Superior temporal gyrus (tissue), 1 donor: Measurements from ENCODE around the gene PTPN11.
A peak's percentile ranks its signal among the peaks of the same experiment; 100 is the strongest.
"Not testable (repeated sequence)": the region's sequence is repeated elsewhere in the genome, so short reads cannot be mapped to it uniquely, and the experiment has no call there.

Source experiments
- DNase-seq: peaks from one replicate; pipeline ENCODE4 v3.0.0-alpha.2; 2016; ENCODE audit errors: extremely low spot score

PTPN11 gene

GRCh38 chr12:112418608-112419296 is at the start of gene PTPN11:
Gene PTPN11, plus strand, starts transcription at chr12:112418947. Its CDS starts 165 bp downstream, at chr12:112419112.
- peak; percentile 69 for DNase-seq

GRCh38 chr12:112370199-112370598 is 48.5 kb upstream of the PTPN11 start:
- no peak for DNase-seq

- DNase-seq, result no peak
These were observed 47.8 kb upstream of the PTPN11 start for GRCh38 chr12:112370868-112371510.

GRCh38 chr12:112374166-112374740 is 44.5 kb upstream of the PTPN11 start:
- no peak for DNase-seq

GRCh38 chr12:112375105-112375504 is 43.6 kb upstream of the PTPN11 start:
- DNase-seq, result no peak

GRCh38 chr12:112380663-112381405 is 37.9 kb upstream of the PTPN11 start:
- peak; percentile 54 for DNase-seq

GRCh38 chr12:112381406-112381882 is 37.3 kb upstream of the PTPN11 start:
- DNase-seq, result no peak

GRCh38 chr12:112381883-112382796 is 36.6 kb upstream of the PTPN11 start, which contains the start of gene HECTD4:
Gene HECTD4, minus strand, starts transcription at chr12:112382431. Its CDS starts 303 bp downstream, at chr12:112382128.
- peak; percentile 96 for DNase-seq

- no peak for DNase-seq
These were observed 35.9 kb upstream of the PTPN11 start for GRCh38 chr12:112382866-112383265.

- no peak for DNase-seq
These were observed 32.0 kb upstream of the PTPN11 start for GRCh38 chr12:112386726-112387125.

- DNase-seq, result no peak
These were observed 29.5 kb upstream of the PTPN11 start for GRCh38 chr12:112389228-112389627.

- not testable (repeated sequence) for DNase-seq
These were observed 28.7 kb upstream of the PTPN11 start for GRCh38 chr12:112389922-112390654.

- no peak for DNase-seq
These were observed 25.4 kb upstream of the PTPN11 start for GRCh38 chr12:112393328-112393727.

- DNase-seq, result no peak
These were observed 17.7 kb upstream of the PTPN11 start for GRCh38 chr12:112401054-112401453.

GRCh38 chr12:112401903-112402498 is 16.7 kb upstream of the PTPN11 start:
- no peak for DNase-seq

- DNase-seq, result no peak
These were observed 11.9 kb upstream of the PTPN11 start for GRCh38 chr12:112406519-112407488.

- not testable (repeated sequence) for DNase-seq
These were observed 11.1 kb upstream of the PTPN11 start for GRCh38 chr12:112407683-112408082.

GRCh38 chr12:112408621-112409020 is 10.1 kb upstream of the PTPN11 start:
- no peak for DNase-seq
